NCI-H2171 (cell line): ENCODE measurements around the gene RBFOX1.

Experiments
- DNase-seq: peaks from one replicate; lab custom pipeline; 2025; lab: John Stamatoyannopoulos, UW

Gene RBFOX1

DNA sequence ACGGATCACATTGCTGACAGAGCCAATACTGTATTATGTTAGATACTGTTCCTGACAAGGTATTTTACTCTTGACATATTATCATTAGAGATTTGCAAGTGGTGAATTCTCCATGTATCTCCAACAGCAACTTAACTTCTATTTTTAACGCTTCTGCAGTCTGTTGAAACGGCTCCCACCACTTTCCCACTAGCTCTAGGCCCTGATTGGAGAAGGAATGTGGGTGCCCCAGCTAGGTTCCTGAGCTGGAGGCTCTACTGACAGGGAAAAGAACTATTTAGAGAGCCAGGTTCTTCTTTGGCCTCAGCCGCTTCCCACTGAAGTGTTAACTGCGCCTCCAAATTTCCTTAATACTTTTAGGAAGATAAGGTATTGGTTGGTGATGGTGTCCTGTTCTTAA, 191.8 kb downstream of the RBFOX1 start:
- DNase-seq, result no peak

DNA sequence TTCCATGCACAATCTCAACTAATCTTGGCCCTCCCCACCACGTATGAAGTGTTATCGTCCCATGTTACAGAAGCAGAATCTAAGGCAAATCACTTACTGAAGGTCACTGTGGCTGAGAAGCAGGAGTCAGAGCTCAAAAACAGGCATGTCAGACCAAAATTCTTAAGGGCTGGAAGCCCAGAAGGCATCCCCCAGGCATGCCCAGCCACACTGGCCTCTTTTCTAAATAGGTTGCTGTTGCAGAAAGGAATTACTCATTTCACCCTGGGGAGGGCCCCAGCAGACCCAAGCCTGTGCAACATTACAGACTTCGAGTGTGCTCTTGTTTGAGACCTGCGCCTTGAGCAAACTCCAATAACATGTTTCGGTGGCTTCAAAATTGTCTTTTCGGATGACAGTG, 194.1 kb downstream of the RBFOX1 start:
- no peak for DNase-seq

DNA sequence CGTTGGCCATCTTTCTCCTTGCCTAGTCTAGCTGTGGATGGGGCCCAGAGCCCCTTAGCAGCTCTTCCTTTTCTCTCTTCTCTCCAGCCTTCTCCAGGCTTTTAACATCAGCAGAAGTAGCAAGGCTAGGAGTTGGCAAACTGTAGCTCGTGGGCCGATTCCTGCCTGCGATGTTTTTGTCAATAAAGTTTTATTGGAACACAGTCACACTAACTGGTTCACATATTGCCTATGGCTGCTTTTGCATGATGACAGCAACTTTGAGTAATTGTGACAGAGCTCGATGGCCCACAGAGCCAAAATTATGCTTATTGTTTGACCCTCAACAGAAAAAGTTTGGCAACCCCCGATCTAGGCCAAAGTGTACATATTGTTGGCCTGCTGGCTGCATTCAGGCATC, 199.9 kb downstream of the RBFOX1 start:
- no peak for DNase-seq

DNA sequence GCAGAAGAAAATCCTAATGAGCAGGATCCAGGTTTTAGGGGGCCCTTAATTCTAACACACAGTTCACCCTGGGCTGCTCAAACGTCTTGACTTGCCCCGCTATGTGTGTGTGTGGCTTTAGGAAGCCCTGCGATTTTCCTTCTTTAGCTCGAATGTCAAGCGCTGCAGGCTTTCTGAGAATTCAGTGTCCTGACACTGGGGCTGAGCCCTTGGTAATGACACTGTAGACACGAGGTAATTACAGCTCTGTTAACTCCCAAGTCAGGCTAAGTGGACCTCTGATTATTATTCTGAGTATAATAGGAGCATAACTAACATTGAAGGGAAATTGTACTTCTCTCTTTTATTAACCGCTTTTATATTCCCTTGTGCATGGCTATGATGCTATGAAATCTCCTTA, 202.1 kb downstream of the RBFOX1 start:
- DNase-seq, result no peak

DNA sequence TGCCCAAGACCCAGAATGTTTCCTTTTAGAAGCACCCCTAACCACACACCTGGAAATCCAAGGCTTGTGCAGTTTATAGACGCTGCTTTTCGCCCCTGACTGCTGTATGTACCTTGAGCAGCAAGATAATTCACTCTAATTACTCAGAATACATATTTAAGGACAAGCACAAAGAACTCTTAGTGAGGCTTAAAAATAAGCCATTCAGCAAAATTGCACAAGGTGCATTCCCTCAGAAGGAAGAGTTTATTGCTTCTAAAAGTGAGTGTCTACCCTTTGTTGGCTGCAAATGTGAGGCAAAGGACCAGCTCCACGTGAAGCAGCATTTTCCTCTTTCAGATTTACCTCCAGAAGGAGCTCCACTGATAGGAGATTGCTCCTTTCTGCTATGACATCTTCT, 208.4 kb downstream of the RBFOX1 start:
- DNase-seq, result no peak

DNA sequence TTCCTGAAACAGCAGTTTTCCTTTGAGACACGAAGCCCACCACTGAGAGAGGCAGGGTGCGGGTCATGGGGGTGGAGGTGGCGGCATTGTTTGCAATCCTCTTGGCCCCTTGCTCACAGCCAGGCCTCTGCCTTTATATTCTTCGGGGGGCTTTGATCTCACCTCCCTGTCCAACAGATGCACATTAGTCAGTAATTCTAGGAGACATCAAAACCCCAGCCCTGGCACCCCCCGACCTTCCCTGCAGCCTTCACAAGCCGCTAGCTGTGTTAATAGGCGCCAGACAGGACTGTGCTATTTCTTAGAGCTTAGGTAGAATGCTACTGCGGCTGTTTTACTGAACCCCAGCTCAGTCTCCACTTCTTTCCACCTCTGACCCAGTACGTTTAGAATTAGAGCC, 212.6 kb downstream of the RBFOX1 start:
- DNase-seq, result no peak

DNA sequence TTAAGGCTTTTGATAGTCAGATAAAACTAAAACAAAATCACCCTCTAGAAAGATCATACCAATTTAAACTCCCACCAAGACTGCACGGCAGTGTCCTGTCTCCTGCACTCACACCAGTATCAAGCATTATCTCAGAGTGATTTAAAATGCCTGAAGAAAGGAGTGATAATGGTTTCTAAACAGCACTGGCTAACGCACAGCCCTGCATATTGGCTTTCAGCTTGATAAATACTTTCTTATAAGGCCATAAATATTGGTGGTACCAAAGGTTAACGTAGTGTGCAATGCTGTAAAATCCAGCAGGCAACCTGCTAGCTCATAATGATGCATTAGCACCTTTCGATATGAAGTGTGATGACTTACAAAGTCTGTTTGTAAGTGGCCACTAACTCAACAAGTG, 214.3 kb downstream of the RBFOX1 start:
- DNase-seq, result no peak

DNA sequence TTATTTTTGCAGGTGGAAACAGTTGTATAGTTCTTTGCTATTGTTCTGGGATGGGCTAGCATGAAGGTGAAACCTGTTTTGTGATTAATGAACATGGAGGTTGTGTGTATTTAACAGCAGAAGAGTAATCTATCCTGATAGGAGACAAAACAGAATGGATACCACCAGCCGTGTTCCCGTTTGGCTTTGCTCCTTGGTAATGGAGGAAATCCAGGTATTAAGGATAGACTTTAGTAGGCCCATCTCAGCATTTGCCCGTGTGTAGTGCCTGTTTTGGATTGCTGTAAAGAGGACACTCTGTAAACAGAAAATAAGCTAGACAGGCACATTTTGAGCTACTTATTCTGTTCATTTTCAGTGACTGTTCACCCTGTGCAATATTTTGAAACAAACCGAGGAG, 215.1 kb downstream of the RBFOX1 start:
- DNase-seq, result no peak

DNA sequence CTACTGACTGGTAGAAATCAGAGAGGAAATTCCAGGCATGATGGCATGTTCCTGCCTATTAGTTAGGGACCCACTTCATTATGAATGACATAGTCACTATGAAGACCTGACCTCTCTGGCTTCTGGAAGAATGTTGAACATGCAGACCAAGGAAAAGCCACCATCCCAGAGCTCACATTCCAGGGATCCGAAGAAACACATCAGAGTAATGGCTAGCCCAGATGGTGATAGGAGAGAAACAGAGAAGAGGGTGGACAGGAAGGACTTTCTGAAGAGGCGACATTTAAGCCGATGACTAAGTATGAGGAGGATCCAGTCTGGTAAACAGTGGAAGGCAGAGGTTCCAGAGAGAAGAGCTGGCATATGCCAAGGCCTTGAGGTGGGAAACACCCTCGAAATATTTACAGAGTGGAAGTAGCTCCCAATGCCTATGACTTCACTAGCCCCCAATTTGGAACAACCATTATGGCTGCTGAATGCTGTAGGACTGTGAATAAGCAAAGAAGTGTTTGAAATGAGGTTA, 216.2 kb downstream of the RBFOX1 start:
- DNase-seq, result no peak

DNA sequence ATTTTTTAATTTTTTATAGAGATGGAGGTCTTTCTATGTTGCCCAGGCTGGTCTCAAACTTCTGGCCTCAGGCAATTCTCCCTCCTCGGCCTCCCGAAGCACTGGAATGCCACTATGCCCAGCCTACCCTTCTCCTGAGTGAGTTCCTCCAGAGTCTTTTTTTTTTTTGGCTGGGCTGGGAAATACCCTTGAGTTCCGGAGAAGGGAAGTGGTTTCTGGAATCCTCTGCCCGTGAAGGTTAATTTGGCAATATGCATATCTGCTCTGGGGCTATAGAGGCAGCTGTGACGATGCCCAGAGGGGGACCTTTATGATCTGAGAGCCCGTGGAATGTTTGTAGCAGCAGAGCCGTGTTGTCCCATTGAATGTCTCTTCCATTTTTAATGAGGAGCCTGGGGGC, 217.5 kb downstream of the RBFOX1 start:
- DNase-seq, result no peak

DNA sequence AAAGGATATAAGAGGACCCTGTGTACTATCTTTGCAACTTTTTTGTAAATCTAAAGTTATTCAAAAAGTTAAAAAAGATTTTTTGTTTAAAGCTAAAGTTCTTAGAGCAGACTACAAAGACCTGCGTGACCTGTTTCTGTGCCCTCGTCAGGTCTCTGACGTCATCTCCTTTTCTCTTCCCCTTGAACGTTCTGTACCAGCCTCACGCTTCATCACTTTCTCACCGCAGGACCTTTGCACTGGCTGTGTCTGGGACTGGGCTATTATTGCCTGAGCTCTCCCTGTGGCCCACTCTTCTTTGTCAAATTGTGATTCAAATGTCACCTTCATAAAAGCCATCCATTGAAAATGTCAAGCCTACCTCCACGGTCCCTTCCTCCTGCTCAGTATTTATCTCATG, 222.8 kb downstream of the RBFOX1 start:
- no peak for DNase-seq

DNA sequence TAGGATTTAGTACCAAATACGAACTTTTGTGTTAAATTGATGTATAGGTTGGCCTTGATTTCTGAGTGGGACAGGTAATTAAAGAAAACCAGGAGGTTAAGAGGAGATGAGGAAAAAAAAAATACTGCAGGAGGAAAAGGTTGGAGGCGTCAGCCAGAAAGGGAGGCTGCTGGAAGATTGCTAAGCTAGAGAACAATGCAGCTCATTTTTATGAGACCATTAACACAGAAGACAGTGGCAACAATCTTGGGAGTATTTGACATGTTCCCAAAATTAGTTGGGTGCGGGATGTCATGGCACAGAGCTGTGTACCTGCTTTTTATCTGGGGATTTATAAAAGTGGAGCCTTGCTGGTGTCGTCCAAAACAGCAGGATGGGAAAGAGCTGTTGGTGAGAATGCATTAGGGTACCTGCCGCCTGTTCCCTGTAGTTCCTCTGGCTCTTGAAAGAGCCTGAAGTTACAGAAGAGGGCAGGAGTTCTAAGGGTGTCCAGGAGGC, 229.3 kb downstream of the RBFOX1 start:
- DNase-seq, result no peak

DNA sequence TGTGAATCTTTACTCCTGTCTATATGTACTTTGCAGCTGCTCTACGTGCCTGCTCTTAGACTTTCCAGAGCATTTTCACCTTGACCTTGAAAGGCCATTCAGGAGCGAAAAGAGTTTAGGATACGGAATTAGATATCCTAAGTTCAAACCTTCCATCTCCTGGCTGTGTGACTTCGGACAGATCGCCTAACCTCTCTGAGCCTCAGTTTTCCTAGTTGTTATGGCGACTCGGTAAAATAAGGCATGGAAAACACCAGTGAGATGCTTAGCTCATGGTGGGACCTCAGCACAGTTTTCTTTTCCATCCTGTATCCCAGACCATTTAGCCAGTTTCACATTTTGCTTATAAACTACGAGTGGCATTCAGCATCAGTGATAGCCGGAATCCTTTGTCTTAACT, 233.7 kb downstream of the RBFOX1 start:
- no peak for DNase-seq

DNA sequence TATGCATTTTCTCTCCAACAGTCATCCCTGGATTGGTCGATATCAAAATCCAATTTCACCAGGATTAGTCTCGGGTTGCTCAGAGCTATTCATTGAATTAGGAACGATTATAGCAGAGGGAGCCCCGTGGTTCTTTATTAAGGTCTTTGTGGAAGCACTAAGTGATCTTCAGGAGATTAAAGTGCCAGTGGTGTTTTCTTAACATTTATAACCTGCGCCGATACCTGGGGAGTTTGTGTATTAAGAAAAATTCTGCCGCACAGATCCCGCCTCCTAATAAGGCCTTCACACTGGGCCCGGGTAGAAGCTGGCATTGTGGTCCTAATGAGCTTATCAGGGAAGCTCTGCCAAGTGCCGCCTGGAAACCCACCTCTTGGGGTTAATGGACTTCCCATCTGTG, 238.7 kb downstream of the RBFOX1 start:
- no peak for DNase-seq

DNA sequence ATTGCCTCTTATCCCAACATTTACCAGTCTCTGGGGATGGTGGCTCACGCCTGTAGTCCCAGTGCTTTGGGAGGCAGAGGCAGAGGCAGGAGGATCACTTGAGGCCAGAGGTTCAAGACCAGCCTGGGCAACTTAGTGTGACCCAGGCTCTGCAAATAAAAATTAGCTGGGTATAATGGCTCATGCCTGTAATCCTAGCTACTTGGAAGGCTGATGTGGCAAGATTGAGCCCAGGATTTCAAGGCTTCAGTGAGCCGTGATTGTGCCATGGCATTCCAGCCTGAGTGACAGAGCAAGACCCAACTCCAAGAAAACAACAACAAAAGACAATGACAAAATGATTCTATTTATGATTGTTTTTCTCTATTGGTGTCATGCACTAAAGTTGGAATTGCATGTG, 244.9 kb downstream of the RBFOX1 start:
- DNase-seq, result no peak

DNA sequence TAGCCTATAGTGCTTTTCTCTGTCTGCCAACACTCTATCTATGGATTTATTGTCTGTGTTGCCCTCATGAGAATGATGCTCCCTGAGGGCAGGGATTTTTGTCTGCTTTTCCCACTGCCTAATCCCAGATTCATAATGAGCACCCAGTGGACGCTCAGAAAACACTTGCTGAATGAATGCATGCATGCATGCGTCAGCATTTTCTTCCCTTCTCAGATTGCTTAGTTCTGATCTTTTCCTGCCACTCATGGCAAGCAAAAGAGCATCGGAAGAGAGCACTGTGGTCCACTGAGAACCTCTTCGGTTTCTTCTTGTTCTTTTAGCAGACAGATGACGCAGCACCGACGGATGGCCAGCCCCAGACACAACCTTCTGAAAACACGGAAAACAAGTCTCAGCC, 246.8 kb downstream of the RBFOX1 start:
- DNase-seq, result no peak

DNA sequence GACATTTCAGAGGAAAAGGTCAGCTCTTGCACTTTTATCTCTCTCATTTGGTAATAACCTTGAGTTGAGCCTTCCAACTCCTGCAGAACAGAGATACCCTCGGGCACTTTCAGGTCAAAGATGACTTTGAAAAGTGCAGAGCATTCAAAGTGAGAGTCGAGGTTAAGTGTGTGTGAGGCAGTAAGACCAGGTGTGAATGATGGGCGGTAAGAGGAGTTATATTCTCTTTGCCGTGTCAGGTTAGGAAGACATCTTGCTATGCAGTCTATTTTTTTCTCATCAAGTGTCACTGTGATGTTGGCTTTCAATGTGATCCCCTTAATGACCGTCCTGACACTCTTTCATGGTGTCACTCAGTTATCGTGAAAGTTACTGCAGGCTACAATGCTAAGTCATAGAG, 248.5 kb downstream of the RBFOX1 start:
- DNase-seq, result no peak

DNA sequence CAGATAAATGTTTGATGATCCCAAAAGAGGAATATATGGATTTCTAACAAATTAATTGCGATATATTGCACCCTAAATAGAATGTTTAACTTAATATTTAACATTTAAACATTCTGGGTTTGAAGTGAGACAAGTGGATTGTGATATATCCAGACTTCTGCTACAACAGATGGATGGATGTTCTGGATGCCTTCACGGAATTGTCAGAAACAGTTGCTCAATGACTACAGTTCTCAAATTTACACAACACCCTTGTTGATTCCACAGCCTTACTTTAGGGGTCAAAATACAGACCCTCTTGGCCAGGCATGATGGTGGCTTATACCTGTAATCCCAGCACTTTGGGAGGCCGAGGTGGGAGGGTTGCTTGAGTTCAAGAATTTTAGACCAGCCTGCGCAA, 250.8 kb downstream of the RBFOX1 start:
- DNase-seq, result no peak

DNA sequence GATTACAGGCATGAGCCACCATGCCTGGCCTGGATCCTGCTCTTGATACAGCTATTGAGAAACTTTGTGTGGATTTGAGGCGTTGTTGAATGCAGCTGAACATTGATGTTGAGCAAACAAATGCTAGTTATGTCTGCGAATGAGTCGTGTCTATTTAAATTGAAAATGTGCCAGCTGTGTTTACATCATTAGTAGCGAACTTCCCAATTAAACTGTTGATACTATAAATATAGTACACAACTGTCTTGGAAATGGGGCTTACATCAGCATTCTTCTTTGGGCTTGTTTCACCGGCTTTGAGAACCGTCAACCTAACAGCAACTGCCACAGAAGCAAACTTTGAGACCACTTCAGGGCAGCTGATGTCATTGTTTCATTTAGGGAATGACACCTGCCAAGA, 251.9 kb downstream of the RBFOX1 start:
- no peak for DNase-seq

DNA sequence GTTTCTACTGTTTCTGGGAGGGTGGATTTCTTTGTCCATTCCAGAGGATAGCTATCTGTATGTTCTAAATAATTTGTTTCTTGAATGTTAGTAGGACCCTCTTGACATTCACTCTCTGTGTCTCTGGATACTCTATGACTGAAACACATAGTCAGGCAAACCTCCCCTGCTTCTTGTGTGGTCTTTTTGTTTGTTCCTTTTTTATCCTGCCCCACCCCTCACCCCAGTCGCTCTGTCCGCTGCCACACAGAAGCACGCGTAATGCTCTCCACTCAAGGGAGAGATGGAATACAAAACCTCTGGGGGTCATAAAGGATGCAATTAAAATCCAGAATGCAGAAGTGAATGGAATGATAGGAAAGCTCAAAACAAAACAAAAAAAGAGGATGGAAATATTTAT, 253.1 kb downstream of the RBFOX1 start:
- no peak for DNase-seq

DNA sequence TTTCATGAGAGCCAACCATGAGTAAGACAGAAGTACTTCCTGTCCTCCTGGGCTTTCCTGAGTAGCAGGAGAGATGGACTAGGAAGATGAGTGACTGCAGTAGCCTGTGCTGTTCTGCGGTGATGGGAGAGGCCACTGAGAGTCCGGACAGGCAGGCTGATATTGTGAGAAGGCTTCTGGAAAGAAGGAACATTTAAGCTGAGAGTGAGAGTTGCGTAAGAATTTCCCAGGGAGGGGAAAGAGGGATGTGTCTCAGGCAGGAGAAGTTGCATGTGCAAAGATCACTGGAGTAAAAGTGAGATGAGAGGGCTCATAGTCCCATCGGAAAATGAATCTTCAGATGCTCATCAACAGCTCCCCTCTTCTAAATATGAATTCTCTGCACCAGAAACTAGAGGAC, 258.3 kb downstream of the RBFOX1 start:
- DNase-seq, result no peak

DNA sequence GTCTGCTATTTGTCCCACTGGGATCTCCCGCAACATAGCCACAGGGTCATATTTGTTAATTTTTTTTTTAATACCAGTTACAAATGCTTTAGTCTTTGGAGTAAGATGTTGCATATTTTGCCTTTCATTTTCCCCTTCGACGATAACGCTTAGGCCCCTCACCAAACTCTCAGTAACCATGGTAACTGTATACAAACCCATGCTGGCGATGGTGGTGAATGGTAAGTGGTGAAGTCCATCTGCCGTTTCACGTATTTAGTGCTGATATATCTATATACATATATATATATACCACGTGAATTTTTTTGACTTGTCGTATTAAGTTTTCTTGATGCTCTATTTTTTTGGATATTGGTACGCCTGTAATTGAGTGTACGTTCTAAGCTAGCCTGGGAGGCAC, 263.7 kb downstream of the RBFOX1 start:
- no peak for DNase-seq

DNA sequence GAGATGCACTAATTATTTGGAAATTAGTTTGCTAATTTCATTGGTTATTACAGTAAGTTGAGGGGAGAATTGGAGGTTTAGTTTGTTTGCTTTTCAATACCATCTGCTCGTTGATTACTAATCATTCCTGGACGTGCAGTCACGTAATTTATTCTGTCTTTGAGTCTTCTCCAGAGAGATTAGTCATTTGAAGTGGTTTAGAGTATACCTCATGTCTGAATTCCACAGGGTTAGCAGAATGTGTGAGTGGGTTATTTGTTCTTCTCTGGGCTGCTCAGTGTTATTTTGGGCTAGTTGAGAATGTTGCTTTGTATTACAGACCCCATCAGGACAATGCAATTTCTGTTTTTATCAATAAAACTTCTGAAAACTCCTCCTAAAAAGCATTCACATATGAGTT, 265.0 kb downstream of the RBFOX1 start:
- no peak for DNase-seq

DNA sequence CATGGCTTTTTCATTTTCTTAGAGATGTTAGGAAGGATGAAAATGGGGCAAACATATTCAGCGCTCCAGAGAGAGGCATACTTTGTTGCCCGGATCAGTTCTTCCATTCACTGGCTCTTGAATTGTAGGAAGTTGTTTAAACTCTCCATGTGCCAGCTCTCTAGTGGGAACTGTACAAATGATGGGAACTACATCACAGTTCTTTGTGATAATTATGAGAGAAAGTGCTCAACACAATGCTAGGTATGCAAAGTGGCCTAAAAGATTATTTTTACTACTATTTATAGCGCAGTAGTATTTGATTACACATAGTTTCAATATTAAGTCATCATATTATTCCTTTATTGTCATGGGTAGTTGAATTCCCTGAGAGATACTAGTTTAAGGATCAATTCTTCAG, 268.5 kb downstream of the RBFOX1 start:
- no peak for DNase-seq
